PC-3 (cell line): Measurements from ENCODE around the gene PLXNC1. TPM values are rescaled to one million over a fixed set of nuclear protein-coding genes. Genes with fewer than 3 reads are reported as not detected.

Source experiments
- ATAC-seq: fragments of 200-7000 bp; cut with Tn5 transposase; 2 replicates; pipeline ENCODE4 v1.9.1; 2020; ENCODE audit warnings: mild to moderate bottlenecking, moderate library complexity
- BruUV-seq: library from RNA; stranded (reverse); fragments of 400-500 nt; replicated peaks from 2 replicates; lab custom pipeline; 2021; lab: Mats Ljungman, UMichigan
- CTCF ChIA-PET: fragments of 300-600 bp; sonication (Branson Sonifier 250); formaldehyde crosslinking; loops from one replicate; lab custom pipeline; 2022; ENCODE audit warnings: antibody characterized with exemption; lab: Charles Lee
- POLR2A ChIA-PET: fragments of 300-600 bp; sonication (Branson Sonifier 250); formaldehyde crosslinking; loops from one replicate; lab custom pipeline; 2022; ENCODE audit warnings: antibody characterized with exemption; ENCODE audit not compliant: unreplicated experiment; lab: Charles Lee
- DNase-seq: peaks from one replicate; pipeline ENCODE4 v3.0.0-alpha.2; 2015
- H2AFZ ChIP-seq: fragments of 300-600 bp; sonication (generic); 2 replicates; pipeline ENCODE4 v1.6.0; 2016; ENCODE audit warnings: antibody characterized with exemption, low read length
- H3F3A ChIP-seq: fragments of 300-600 bp; sonication (generic); one replicate; pipeline ENCODE4 v1.6.0; 2017; ENCODE audit warnings: antibody characterized with exemption, low read length, control low read depth, mild to moderate bottlenecking; ENCODE audit not compliant: unreplicated experiment
- H3K27ac ChIP-seq: fragments of 300-600 bp; sonication (generic); 2 replicates; pipeline ENCODE4 v1.5.1; 2016; ENCODE audit warnings: mild to moderate bottlenecking, low read length
- H3K27me3 ChIP-seq: fragments of 300-600 bp; sonication (generic); 2 replicates; pipeline ENCODE4 v1.6.1; 2016; ENCODE audit warnings: low read length, mixed read lengths
- H3K36me3 ChIP-seq: fragments of 300-600 bp; sonication (generic); 2 replicates; pipeline ENCODE4 v1.6.1; 2016; ENCODE audit warnings: low read depth, mixed run types, low read length, mixed read lengths
- H3K4me1 ChIP-seq: fragments of 300-600 bp; sonication (generic); 2 replicates; pipeline ENCODE4 v1.5.1; 2016; ENCODE audit warnings: low read length; ENCODE audit not compliant: insufficient read depth
- H3K4me2 ChIP-seq: fragments of 300-600 bp; sonication (generic); 2 replicates; pipeline ENCODE4 v1.6.0; 2016; ENCODE audit warnings: low read length
- H3K4me3 ChIP-seq: fragments of 300-600 bp; sonication (generic); 2 replicates; pipeline ENCODE4 v1.5.1; 2016; ENCODE audit warnings: mild to moderate bottlenecking, low read length, mixed read lengths
- H3K79me2 ChIP-seq: fragments of 300-600 bp; sonication (generic); 2 replicates; pipeline ENCODE4 v1.6.1; 2017; ENCODE audit warnings: low read length, mixed read lengths
- H3K9ac ChIP-seq: fragments of 300-600 bp; sonication (generic); 2 replicates; pipeline ENCODE4 v1.6.0; 2016; ENCODE audit warnings: mild to moderate bottlenecking, low read length
- H3K9me2 ChIP-seq: fragments of 300-600 bp; sonication (generic); replicated peaks from 2 replicates; pipeline ENCODE4 v1.6.1; 2016; ENCODE audit warnings: mixed run types, low read length, mixed read lengths
- H3K9me3 ChIP-seq: fragments of 300-600 bp; sonication (generic); 2 replicates; pipeline ENCODE4 v1.6.1; 2016; ENCODE audit warnings: low read length, mixed read lengths
- H4K20me1 ChIP-seq: fragments of 300-600 bp; sonication (generic); 2 replicates; pipeline ENCODE4 v1.6.1; 2016; ENCODE audit warnings: low read length, mixed read lengths
- CTCF ChIP-seq: fragments of 300-600 bp; sonication (generic); conservative IDR thresholded peaks from 2 replicates; pipeline ENCODE4 v1.5.1; 2017; ENCODE audit warnings: antibody characterized with exemption, low read depth, mild to moderate bottlenecking, low read length
- EZH2 ChIP-seq: fragments of 300-600 bp; sonication (generic); IDR thresholded peaks from one replicate; pipeline ENCODE4 v1.6.1; 2017; ENCODE audit warnings: antibody characterized with exemption, mild to moderate bottlenecking, low read length; ENCODE audit not compliant: unreplicated experiment
- EZH2phosphoT487 ChIP-seq: fragments of 300-600 bp; sonication (generic); IDR thresholded peaks from 2 replicates; pipeline ENCODE4 v1.6.1; 2018; ENCODE audit warnings: mild to moderate bottlenecking, antibody characterized with exemption, low read length, borderline replicate concordance
- intact Hi-C: fragments of 100-400 bp; cut with micrococcal nuclease; formaldehyde crosslinking; loops from 2 replicates; pipeline ENCODE4 v1.9.0; 2023
- total RNA-seq: library from RNA; depleted of rRNA; stranded (reverse); fragments of >200 nt; gene quantifications from 2 replicates; pipeline ENCODE4 v1.2.3, GENCODE V29; 2014

The PLXNC1 gene
- total RNA-seq, 1 experiment from 2014 or later, result 0.15 TPM

DNA sequence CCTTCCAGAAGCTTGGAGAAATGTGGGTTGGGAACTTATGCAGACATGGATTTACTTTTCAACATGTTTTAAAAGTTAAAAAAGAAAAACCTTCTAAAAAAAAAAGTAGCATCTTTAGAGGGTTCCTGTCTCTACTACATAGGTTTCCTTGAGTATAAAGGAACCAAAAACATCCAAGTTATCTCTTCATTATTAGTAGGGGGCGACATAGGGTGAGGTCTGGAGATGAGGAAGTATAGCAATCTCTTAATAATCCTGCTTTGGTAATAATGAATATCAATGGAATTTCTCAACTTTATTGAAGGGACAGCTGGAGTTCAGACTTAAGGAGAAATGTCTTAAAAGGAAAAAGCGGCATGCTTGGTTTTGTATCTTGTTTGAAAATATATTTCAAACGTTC lies 6.5 kb upstream of the PLXNC1 start:
- Histone ChIP-seq H3K9me3 (no peaks in the 10 kb centered on the region), H3F3A (no peaks in the 10 kb centered on the region), H3K27me3 (peaks cover 36% of the 10 kb centered on the region), H4K20me1 (no peaks in the 10 kb centered on the region), H3K27ac (no peak overlapping the region), H3K4me2 (no peak overlapping the region), H3K9me2 (no peaks in the 10 kb centered on the region), H3K4me3 (no peak overlapping the region), H3K36me3 (no peaks in the 10 kb centered on the region), H2AFZ (no peak overlapping the region), H3K79me2 (no peaks in the 10 kb centered on the region), H3K9ac (no peak overlapping the region), H3K4me1 (no peaks in the 10 kb centered on the region)
- CTCF ChIA-PET, result no interaction called here
- ATAC-seq (no peak), DNase-seq (no peak)
- no peak for TF ChIP-seq EZH2phosphoT487
- no peak for TF ChIP-seq EZH2
- no peak for TF ChIP-seq CTCF
- no TSS peak for BruUV-seq
- intact Hi-C loops, result no loop called here
- POLR2A ChIA-PET, result no interaction called here

- H3K9me2 ChIP-seq, result no peaks in the 10 kb centered on the region
- H2AFZ ChIP-seq, result no peak overlapping the region
- ChIA-PET CTCF (no interaction called here), POLR2A (no interaction called here)
- no peak overlapping the region for H3K4me2 ChIP-seq
- H4K20me1 ChIP-seq, result no peaks in the 10 kb centered on the region
- no peaks in the 10 kb centered on the region for H3K9me3 ChIP-seq
- H3K4me3 ChIP-seq, result no peak overlapping the region
- DNase-seq, result no peak
- ATAC-seq, result no peak
- no peaks in the 10 kb centered on the region for H3F3A ChIP-seq
- H3K36me3 ChIP-seq, result no peaks in the 10 kb centered on the region
- no TSS peak for BruUV-seq
- intact Hi-C loops, result no loop called here
- H3K9ac ChIP-seq, result no peak overlapping the region
- TF ChIP-seq EZH2phosphoT487, result no peak
- no peak for TF ChIP-seq EZH2
- TF ChIP-seq CTCF, result no peak
- no peaks in the 10 kb centered on the region for H3K79me2 ChIP-seq
- H3K27me3 ChIP-seq, result peaks cover 50% of the 10 kb centered on the region
- H3K27ac ChIP-seq, result no peak overlapping the region
- no peaks in the 10 kb centered on the region for H3K4me1 ChIP-seq
These were observed 4.9 kb upstream of the PLXNC1 start for GRCh38 chr12:94143438-94143837.

GRCh38 chr12:94143951-94144350 lies 4.4 kb upstream of the PLXNC1 start:
- Histone ChIP-seq H3K9me2 (no peaks in the 10 kb centered on the region), H3K4me3 (no peak overlapping the region), H3K4me1 (no peaks in the 10 kb centered on the region), H3K9me3 (no peaks in the 10 kb centered on the region), H3K79me2 (no peaks in the 10 kb centered on the region), H3K27ac (no peak overlapping the region), H3K27me3 (peaks cover 51% of the 10 kb centered on the region), H3K4me2 (no peak overlapping the region), H3K9ac (no peak overlapping the region), H4K20me1 (no peaks in the 10 kb centered on the region), H3F3A (no peaks in the 10 kb centered on the region), H3K36me3 (no peaks in the 10 kb centered on the region), H2AFZ (no peak overlapping the region)
- no TSS peak for BruUV-seq
- ATAC-seq, result no peak
- DNase-seq, result no peak
- intact Hi-C loops, result loop anchor here (2.0 kb wide), 2 partner anchors 291 to 389 kb away; no protein-coding TSS in a partner anchor
- ChIA-PET CTCF (interaction anchor here (0.6 kb wide), 1 partner anchor 19 kb away, joined by 3 read pairs; no protein-coding TSS in a partner anchor), POLR2A (no interaction called here)
- no peak for TF ChIP-seq EZH2phosphoT487
